Fibroblast of lung (primary cell): Measurements from ENCODE around the gene RAB5IF.

Experiments
- EZH2 ChIP-seq: IDR thresholded peaks from 2 replicates; pipeline ENCODE4 v1.5.1; 2012; ENCODE audit warnings: low read length, control low read depth, mild to moderate bottlenecking; ENCODE audit errors: missing control alignments
- TF ChIP-seq, protein P1 (sequence below), 2 donors: IDR thresholded peaks in 1 of 2; conservative IDR thresholded peaks in 1 of 2; 1 replicate in 1 of 2; 2 replicates in 1 of 2; pipeline ENCODE4 v1.5.1; 2011 to 2012; ENCODE audit warnings: low read length in 2 of 2, control low read depth in 1 of 2, inconsistent platforms in 1 of 2, low read depth in 1 of 2, mild to moderate bottlenecking in 1 of 2

DNA sequence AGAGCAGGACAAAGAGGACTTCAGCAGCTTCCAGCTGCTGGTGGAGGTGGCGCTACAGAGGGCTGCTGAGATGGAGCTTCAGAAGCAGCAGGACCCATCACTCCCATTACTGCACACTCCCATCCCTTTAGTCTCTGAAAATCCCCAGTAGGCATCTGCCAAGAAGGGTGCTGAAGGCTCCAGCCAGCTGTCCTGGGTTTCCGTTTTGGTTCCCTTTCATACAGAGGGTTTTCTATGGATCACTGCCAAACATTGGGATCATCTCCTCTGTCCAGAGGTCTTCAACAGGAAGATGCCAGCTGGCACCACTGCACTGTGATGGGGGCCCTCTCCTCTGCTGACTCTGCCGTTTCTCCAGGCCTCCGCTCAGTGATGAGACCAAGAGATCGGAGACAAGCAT, 14.3 kb upstream of the RAB5IF start:
- no peak for TF ChIP-seq EZH2
- TF ChIP-seq, protein P1, sequence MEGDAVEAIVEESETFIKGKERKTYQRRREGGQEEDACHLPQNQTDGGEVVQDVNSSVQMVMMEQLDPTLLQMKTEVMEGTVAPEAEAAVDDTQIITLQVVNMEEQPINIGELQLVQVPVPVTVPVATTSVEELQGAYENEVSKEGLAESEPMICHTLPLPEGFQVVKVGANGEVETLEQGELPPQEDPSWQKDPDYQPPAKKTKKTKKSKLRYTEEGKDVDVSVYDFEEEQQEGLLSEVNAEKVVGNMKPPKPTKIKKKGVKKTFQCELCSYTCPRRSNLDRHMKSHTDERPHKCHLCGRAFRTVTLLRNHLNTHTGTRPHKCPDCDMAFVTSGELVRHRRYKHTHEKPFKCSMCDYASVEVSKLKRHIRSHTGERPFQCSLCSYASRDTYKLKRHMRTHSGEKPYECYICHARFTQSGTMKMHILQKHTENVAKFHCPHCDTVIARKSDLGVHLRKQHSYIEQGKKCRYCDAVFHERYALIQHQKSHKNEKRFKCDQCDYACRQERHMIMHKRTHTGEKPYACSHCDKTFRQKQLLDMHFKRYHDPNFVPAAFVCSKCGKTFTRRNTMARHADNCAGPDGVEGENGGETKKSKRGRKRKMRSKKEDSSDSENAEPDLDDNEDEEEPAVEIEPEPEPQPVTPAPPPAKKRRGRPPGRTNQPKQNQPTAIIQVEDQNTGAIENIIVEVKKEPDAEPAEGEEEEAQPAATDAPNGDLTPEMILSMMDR (conservative IDR thresholded peaks at IDR 0.05 in 1 of 2, IDR thresholded peaks at IDR 0.05 in 1 of 2; ENCODE audit: low read depth in 1 of 2, low read length in 2 of 2): no peak
